Psoas muscle (tissue), 8 donors: ENCODE results near the gene DUSP8. TPM values are rescaled to one million over a fixed set of nuclear protein-coding genes. Genes with fewer than 3 reads are reported as not detected.

Experiments
- ATAC-seq, 4 donors: fragments of 200-7000 bp; cut with Tn5 transposase; one replicate each; pipeline ENCODE4 v1.9.1; 2020; ENCODE audit warnings: moderate library complexity in 3 of 4, mild to moderate bottlenecking in 2 of 4
- DNase-seq, 2 donors: peaks; one replicate each; pipeline ENCODE4 v3.0.0-alpha.2; 2020
- H3K27ac ChIP-seq: fragments of 200-600 bp; one replicate; pipeline ENCODE4 v1.8.0; 2022
- H3K27me3 ChIP-seq, 3 donors: fragments of 200-600 bp in 1 of 3; one replicate each; pipeline versions ENCODE4 v1.6.1 to v1.8.0; 2013 to 2022; ENCODE audit warnings: low read length in 2 of 3, mild to moderate bottlenecking in 2 of 3, moderate library complexity in 1 of 3; ENCODE audit not compliant: insufficient read depth in 3 of 3
- H3K36me3 ChIP-seq, 2 donors: fragments of 200-600 bp in 1 of 2; one replicate each; pipeline versions ENCODE4 v1.6.1 to v1.8.0; 2013 to 2022; ENCODE audit warnings: low read depth in 1 of 2, mild to moderate bottlenecking in 1 of 2, moderate library complexity in 1 of 2; ENCODE audit not compliant: insufficient read depth in 1 of 2
- H3K4me1 ChIP-seq: fragments of 200-600 bp; one replicate; pipeline ENCODE4 v1.8.0; 2022
- H3K4me3 ChIP-seq: fragments of 200-600 bp; one replicate; pipeline ENCODE4 v1.8.0; 2022; ENCODE audit warnings: mild to moderate bottlenecking
- H3K9me3 ChIP-seq: fragments of 200-600 bp; one replicate; pipeline ENCODE4 v1.8.0; 2022
- WGBS, 3 donors: extraction: QIAGEN DNeasy Blood & Tissue Kit; methylation state at CpG; one replicate each; pipeline versions ENCODE4 v1.1.6 to v1.1.7; 2013; 5-methylcytosine and 5-hydroxymethylcytosine counted together
- intact Hi-C, 2 donors: fragments of 100-400 bp; cut with DNase I; formaldehyde crosslinking; loops; one replicate each; pipeline versions ENCODE4 v1.11.0 to v1.14.2; 2022
- polyA plus RNA-seq, 3 donors: library from polyadenylated mRNA; stranded (reverse); fragments of 200-250 nt; gene quantifications; one replicate each; pipeline ENCODE4 v1.2.3, GENCODE V29; 2013
- total RNA-seq, 4 donors: library from RNA; stranded (reverse); fragmentation: NEBNext Ultra II Directional in 2 of 4; extraction: Animal tissue kit (Norgen Biotek cat#: 25700) in 2 of 4; gene quantifications; one replicate each; pipeline versions ENCODE4 v1.2.1 to v1.2.4, GENCODE V29; 2021 to 2023
- TF ChIP-seq, protein P1 (sequence below): fragments of 200-600 bp; IDR thresholded peaks from one replicate; pipeline ENCODE4 v1.8.0; 2022; ENCODE audit warnings: antibody characterized with exemption
- donor health status: healthy with polysubstance abuse.
- donor health status: DM: no; HTN: no; CAD: no; lungs with moderate emphysema.
- donor health status: Bipolar disorder and iron deficiency.
- donor health status: healthy.
- donor health status: DM: yes; HTN: yes; CAD: no.
- donor health status: DM: no; HTN: no; CAD: no.
- donor health status: DM: no; HTN: no; CAD: no.
- donor health status: DM: yes; HTN: yes; CAD: no.

DUSP8 gene
- total and polyA plus RNA-seq, 7 donors: 1.0 to 15.2 (median 9.9) TPM

DNA sequence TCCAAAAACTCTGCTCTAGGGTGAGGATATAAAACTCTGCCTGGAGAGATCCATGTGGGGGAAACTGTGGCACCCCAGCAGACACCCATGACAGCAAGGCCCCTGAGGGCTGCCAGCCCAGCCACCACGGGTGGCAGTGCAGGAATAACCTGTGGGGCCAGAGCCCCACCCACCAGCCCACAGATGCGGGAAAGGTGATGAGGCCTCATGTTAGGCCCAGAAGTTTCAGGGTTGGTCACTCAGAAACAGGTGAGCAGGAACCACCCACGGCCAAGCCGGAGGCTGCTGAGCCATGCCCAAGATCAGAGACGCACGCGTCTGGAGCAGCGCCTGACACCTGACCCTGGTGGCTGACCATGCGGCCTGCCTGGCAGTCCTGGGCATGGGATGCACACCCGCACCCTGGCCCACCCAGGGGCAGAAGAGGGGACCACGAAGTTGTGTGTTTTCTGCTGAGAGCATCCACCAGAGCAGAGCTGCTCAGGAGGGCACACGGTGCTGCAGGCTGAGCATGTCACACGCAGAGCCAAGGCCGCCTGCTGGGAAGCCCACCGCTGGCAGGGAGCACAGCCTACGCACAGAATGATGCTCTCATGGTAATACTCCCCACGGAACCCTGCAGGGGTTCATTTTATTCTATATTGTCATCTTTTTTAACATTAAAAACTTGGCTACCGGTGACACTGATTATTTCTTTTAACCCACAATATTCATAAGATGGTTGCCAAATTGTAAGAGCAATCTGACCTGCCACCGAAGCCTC, 41.2 kb downstream of the DUSP8 start:
- TF ChIP-seq, protein P1, sequence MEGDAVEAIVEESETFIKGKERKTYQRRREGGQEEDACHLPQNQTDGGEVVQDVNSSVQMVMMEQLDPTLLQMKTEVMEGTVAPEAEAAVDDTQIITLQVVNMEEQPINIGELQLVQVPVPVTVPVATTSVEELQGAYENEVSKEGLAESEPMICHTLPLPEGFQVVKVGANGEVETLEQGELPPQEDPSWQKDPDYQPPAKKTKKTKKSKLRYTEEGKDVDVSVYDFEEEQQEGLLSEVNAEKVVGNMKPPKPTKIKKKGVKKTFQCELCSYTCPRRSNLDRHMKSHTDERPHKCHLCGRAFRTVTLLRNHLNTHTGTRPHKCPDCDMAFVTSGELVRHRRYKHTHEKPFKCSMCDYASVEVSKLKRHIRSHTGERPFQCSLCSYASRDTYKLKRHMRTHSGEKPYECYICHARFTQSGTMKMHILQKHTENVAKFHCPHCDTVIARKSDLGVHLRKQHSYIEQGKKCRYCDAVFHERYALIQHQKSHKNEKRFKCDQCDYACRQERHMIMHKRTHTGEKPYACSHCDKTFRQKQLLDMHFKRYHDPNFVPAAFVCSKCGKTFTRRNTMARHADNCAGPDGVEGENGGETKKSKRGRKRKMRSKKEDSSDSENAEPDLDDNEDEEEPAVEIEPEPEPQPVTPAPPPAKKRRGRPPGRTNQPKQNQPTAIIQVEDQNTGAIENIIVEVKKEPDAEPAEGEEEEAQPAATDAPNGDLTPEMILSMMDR: no peak
- ATAC-seq (no peak), DNase-seq (no peak)
- Histone ChIP-seq H3K36me3 (peaks cover 0 to 6% of the 10 kb centered on the region in 2 donors), H3K4me3 (peak overlapping the region; percentile 15), H3K27ac (peak overlapping the region; percentile 89), H3K4me1 (peaks cover 90% of the 10 kb centered on the region), H3K9me3 (no peaks in the 10 kb centered on the region), H3K27me3 (no peaks in the 10 kb centered on the region)
- 61 to 79% (median 63%) methylated on average over 18 to 19 of the region's 19 CpGs for WGBS, 3 donors
- intact Hi-C loops: loop anchor here in 1 of 2 donors (5.0 kb wide), 1 partner anchor 41 kb away; the partner anchor contains the start of gene DUSP8

DNA sequence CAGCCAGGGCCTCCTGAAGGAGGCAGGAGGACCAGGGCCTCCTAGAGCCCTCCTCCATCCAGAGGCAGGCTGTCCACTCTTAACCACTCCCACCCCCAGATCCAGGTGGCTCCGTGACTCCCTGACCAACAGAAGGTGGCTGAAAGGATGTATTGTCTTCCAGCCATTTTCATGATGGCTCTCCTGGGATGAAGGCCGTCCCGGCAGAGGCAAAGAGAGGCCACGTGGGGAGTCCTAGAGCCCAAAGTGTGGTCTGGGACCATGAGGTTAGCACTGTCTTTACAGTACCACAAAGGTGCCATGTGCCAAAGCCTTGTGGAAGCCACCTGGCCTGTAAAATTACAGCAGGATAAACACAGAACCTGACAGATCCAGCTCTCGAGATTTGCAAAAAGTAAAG, 42.3 kb downstream of the DUSP8 start:
- Histone ChIP-seq H3K36me3 (no peaks in the 10 kb centered on the region), H3K4me1 (peaks cover 80% of the 10 kb centered on the region), H3K9me3 (no peaks in the 10 kb centered on the region), H3K27me3 (no peaks in the 10 kb centered on the region), H3K27ac (peak overlapping the region; percentile 89), H3K4me3 (no peak overlapping the region)
- DNase-seq (no peak), ATAC-seq (no peak)
- 75 to 81% (median 78%) methylated on average over 5 of the region's 5 CpGs for WGBS, 3 donors
- TF ChIP-seq, protein P1: no peak
- intact Hi-C loops: loop anchor here in 1 of 2 donors (5.0 kb wide), 1 partner anchor 43 kb away; the partner anchor contains the start of gene DUSP8

DNA sequence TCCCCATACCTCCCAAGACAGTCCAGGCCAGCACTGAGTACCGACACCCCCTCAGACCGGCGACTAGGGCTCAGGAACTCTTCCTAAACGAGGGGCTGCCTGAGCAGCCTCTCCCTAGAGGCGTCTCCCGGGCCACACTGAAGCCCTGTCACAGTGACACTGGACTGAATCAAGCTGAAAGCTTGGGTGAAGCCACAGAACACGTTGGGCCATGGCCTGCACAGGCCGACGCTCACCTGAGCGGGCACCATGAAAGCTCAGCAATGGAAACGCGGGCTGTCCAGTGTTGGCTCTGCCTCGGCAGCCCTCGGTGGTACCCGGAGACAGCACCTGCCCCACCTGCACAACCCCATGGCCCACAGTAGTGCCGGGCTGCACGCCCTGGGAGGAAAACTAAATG, 42.8 kb downstream of the DUSP8 start:
- no peak overlapping the region for H3K4me3 ChIP-seq
- TF ChIP-seq, protein P1: no peak
- H3K27me3 ChIP-seq: no peaks in the 10 kb centered on the region
- H3K9me3 ChIP-seq: no peaks in the 10 kb centered on the region
- WGBS, 3 donors: 89 to 95% (median 93%) methylated on average over 17 of the region's 17 CpGs
- no peak for ATAC-seq
- intact Hi-C loops: no loop called here
- peaks cover 75% of the 10 kb centered on the region for H3K4me1 ChIP-seq
- H3K27ac ChIP-seq: peak overlapping the region; percentile 89
- no peaks in the 10 kb centered on the region for H3K36me3 ChIP-seq
- no peak for DNase-seq

DNA sequence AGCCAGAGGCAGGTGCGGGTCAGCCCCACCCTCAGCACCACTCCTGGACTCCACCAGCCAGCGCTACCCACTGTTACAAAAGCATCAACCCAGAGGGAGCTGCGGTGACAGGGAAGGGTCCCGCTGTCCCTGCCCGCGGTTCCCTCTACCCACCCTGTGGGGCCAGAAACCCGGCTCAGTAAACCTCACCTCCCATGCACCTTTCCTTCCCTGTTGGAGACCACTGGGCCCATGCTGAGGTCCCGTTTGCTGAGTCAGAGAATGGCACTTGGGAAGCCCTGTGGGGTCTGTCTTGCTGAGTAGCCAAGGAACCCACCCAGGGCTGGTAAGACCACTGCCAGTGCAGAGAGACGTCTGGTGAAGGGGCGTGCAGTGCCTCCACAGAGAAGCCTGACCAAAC, 43.4 kb downstream of the DUSP8 start:
- H3K27ac ChIP-seq: no peak overlapping the region
- H3K9me3 ChIP-seq: no peaks in the 10 kb centered on the region
- H3K4me1 ChIP-seq: peaks cover 72% of the 10 kb centered on the region
- no peaks in the 10 kb centered on the region for H3K27me3 ChIP-seq
- no peak overlapping the region for H3K4me3 ChIP-seq
- DNase-seq: no peak
- TF ChIP-seq, protein P1: no peak
- 89 to 94% (median 92%) methylated on average over 8 to 10 of the region's 10 CpGs for WGBS, 3 donors
- H3K36me3 ChIP-seq: no peaks in the 10 kb centered on the region
- ATAC-seq: no peak
- intact Hi-C loops: no loop called here
